B cell (primary cell): ENCODE measurements around the gene BTF3L4. TPM values are rescaled to one million over a fixed set of nuclear protein-coding genes. Genes with fewer than 3 reads are reported as not detected.
A peak's percentile ranks its signal among the peaks of the same experiment; 100 is the strongest.

ENCODE experiments used
- ATAC-seq: fragments of 200-7000 bp; cut with Tn5 transposase; one replicate; pipeline ENCODE4 v1.10.0; 2021; ENCODE audit warnings: low read depth, mild to moderate bottlenecking, moderate number of reproducible peaks, moderate library complexity
- CTCF ChIA-PET: fragments of 350-600 bp; sonication (Branson Sonifier 250); formaldehyde crosslinking; loops from one replicate; lab custom pipeline; 2021; ENCODE audit warnings: antibody characterized with exemption, inconsistent platforms; lab: Charles Lee
- POLR2A ChIA-PET: fragments of 350-600 bp; sonication (Branson Sonifier 250); formaldehyde crosslinking; loops from one replicate; lab custom pipeline; 2021; ENCODE audit warnings: antibody characterized with exemption; lab: Charles Lee
- DNase-seq: peaks from one replicate; pipeline ENCODE4 v3.0.0; 2013
- H2AFZ ChIP-seq: 2 replicates; pipeline ENCODE4 v1.6.1; 2012; ENCODE audit warnings: mild to moderate bottlenecking, low read depth, low read length; ENCODE audit not compliant: insufficient read depth, poor library complexity, severe bottlenecking
- H3K27ac ChIP-seq, 2 donors: 1 replicate in 1 of 2; 2 replicates in 1 of 2; pipeline ENCODE4 v1.5.1; 2012 to 2013; ENCODE audit warnings: low read length in 2 of 2, mild to moderate bottlenecking in 2 of 2, moderate library complexity in 1 of 2
- H3K27me3 ChIP-seq, 4 experiments: fragments of 200-600 bp in 1 of 4; sonication (generic) in 1 of 4; replicated peaks in 1 of 4; 1 replicate in 2 of 4; 2 replicates in 2 of 4; pipeline versions ENCODE4 v1.6.1 to v1.7.0; 2013 to 2016; ENCODE audit warnings: low read length in 3 of 4, mild to moderate bottlenecking in 2 of 4, mixed read lengths in 1 of 4, moderate library complexity in 1 of 4; ENCODE audit not compliant: insufficient read depth in 4 of 4, control insufficient read depth in 3 of 4; ENCODE audit errors: control extremely low read depth in 1 of 4
- H3K36me3 ChIP-seq, 2 experiments: replicated peaks in 1 of 2; 1 replicate in 1 of 2; 2 replicates in 1 of 2; pipeline versions ENCODE4 v1.6.1 to v1.7.1; 2013; ENCODE audit warnings: low read length in 1 of 2; ENCODE audit not compliant: insufficient read depth in 2 of 2, control insufficient read depth in 1 of 2; ENCODE audit errors: control extremely low read depth in 1 of 2, extremely low read depth in 1 of 2
- H3K4me1 ChIP-seq, 2 donors: fragments of 200-600 bp in 1 of 2; sonication (generic) in 1 of 2; 1 replicate in 1 of 2; 2 replicates in 1 of 2; pipeline versions ENCODE4 v1.5.1 to v1.6.1; 2013 to 2017; ENCODE audit warnings: low read length in 2 of 2; ENCODE audit not compliant: control insufficient read depth in 2 of 2, insufficient read depth in 2 of 2
- H3K4me2 ChIP-seq: replicated peaks from 2 replicates; pipeline ENCODE3; 2012; ENCODE audit warnings: mild to moderate bottlenecking, low read depth, low read length; ENCODE audit not compliant: poor library complexity, severe bottlenecking
- H3K4me3 ChIP-seq, 5 experiments: fragments of 200-600 bp in 1 of 5; sonication (generic) in 1 of 5; 1 replicate in 3 of 5; 2 replicates in 2 of 5; pipeline versions ENCODE4 v1.5.1 to v1.7.0; 2011 to 2016; ENCODE audit warnings: low read length in 4 of 5, mild to moderate bottlenecking in 4 of 5, low read depth in 2 of 5, control low read depth in 1 of 5, moderate library complexity in 1 of 5; ENCODE audit not compliant: insufficient read depth in 1 of 5; ENCODE audit errors: control extremely low read depth in 1 of 5, extremely low read depth in 1 of 5
- H3K79me2 ChIP-seq: fragments of 200-600 bp; sonication (generic); one replicate; pipeline ENCODE4 v1.6.0; 2016; ENCODE audit warnings: low read length; ENCODE audit not compliant: control insufficient read depth, insufficient read depth
- H3K9ac ChIP-seq: fragments of 200-600 bp; sonication (generic); 2 replicates; pipeline ENCODE4 v1.6.1; 2017; ENCODE audit warnings: mild to moderate bottlenecking, low read length, moderate library complexity
- H3K9me3 ChIP-seq, 3 donors: one replicate each; pipeline versions ENCODE4 v1.6.1 to v1.7.1; 2013; ENCODE audit warnings: low read length in 2 of 3; ENCODE audit not compliant: control insufficient read depth in 2 of 3, insufficient read depth in 1 of 3; ENCODE audit errors: control extremely low read depth in 1 of 3
- H4K20me1 ChIP-seq: 2 replicates; pipeline ENCODE4 v1.6.0; 2012; ENCODE audit warnings: mild to moderate bottlenecking, low read length; ENCODE audit not compliant: insufficient read depth, control insufficient read depth, poor library complexity, severe bottlenecking
- H3K27ac Mint-ChIP-seq: one replicate; pipeline ENCODE4 v1.8.0; 2021; ENCODE audit warnings: mixed read lengths
- H3K27me3 Mint-ChIP-seq: one replicate; pipeline ENCODE4 v1.8.0; 2021; ENCODE audit warnings: mixed read lengths
- H3K4me1 Mint-ChIP-seq: one replicate; pipeline ENCODE4 v1.8.0; 2021; ENCODE audit warnings: mixed read lengths
- H3K4me3 Mint-ChIP-seq: one replicate; pipeline ENCODE4 v1.8.0; 2021; ENCODE audit warnings: mixed read lengths
- H3K9me3 Mint-ChIP-seq: one replicate; pipeline ENCODE4 v1.8.0; 2022; ENCODE audit warnings: mixed read lengths; ENCODE audit not compliant: insufficient read depth
- CTCF ChIP-seq: fragments of 200-600 bp; IDR thresholded peaks from one replicate; pipeline ENCODE4 v1.8.0; 2022; ENCODE audit warnings: antibody characterized with exemption, mild to moderate bottlenecking
- EZH2 ChIP-seq: IDR thresholded peaks from 2 replicates; pipeline ENCODE4 v1.6.1; 2012; ENCODE audit warnings: borderline replicate concordance, low read depth, mild to moderate bottlenecking, moderate library complexity, low read length; ENCODE audit not compliant: insufficient read depth, poor library complexity, severe bottlenecking
- whole genome bisulfite sequencing: methylation state at CpG from one replicate; pipeline ENCODE4 v1.1.5; 2013; ENCODE audit warnings: missing lambda C conversion rate; ENCODE audit not compliant: insufficient coverage; 5-methylcytosine and 5-hydroxymethylcytosine counted together
- intact Hi-C: fragments of 100-400 bp; cut with micrococcal nuclease; formaldehyde crosslinking; loops from one replicate; pipeline ENCODE4 v1.10.0; 2022
- polyA minus RNA-seq: library from RNA; depleted of rRNA, polyadenylated mRNA; stranded (reverse); fragments of >200 nt; gene quantifications from 2 replicates; pipeline ENCODE4 v1.2.3, GENCODE V29; 2012
- polyA plus RNA-seq: library from polyadenylated mRNA; depleted of rRNA; stranded (reverse); fragments of >200 nt; gene quantifications from 2 replicates; pipeline ENCODE4 v1.2.3, GENCODE V29; 2012
- total RNA-seq, 2 donors: library from RNA; stranded (reverse); fragments of 120-200 nt in 1 of 2; gene quantifications; 1 replicate in 1 of 2; 2 replicates in 1 of 2; pipeline versions ENCODE4 v1.2.3 to v1.2.4, GENCODE V29; 2013 to 2022

BTF3L4 gene
- total RNA-seq = 32.7 and 33.8 TPM in 2 replicates
- 45.1 TPM for total RNA-seq (2013)
- 16.0 and 25.2 TPM in 2 replicates for polyA plus RNA-seq
- 9.5 and 16.0 TPM in 2 replicates for polyA minus RNA-seq

GRCh38 chr1:52056163-52056936, at the start of gene BTF3L4:
Gene BTF3L4 (plus strand): TSS chr1:52056295. CDS start chr1:52059848, 3,553 bp downstream.
- Histone ChIP-seq H3K4me2 (peak within 1 kb of the TSS; percentile 96), H3K27ac (peak within 1 kb of the TSS; percentile 85 to 92), H3K4me3 (peak within 1 kb of the TSS; percentile 73 to 99 (median 95)), H3K36me3 (peaks cover 0 to 28% of the 10 kb centered on the region in 2 experiments), H3K9me3 (no peaks in the 10 kb centered on the region), H2AFZ (peak within 1 kb of the TSS; percentile 88), H3K4me1 (peaks cover 25 to 31% of the 10 kb centered on the region in 2 donors), H3K27me3 (no peaks in the 10 kb centered on the region), H4K20me1 (peaks cover 25% of the 10 kb centered on the region), H3K79me2 (peaks cover 68% of the 10 kb centered on the region), H3K9ac (peak within 1 kb of the TSS; percentile 96)
- Mint-ChIP-seq H3K27me3 (no peaks in the 10 kb centered on the region), H3K27ac (peak within 1 kb of the TSS; percentile 97), H3K9me3 (no peaks in the 10 kb centered on the region), H3K4me3 (peak within 1 kb of the TSS; percentile 98), H3K4me1 (peaks cover 53% of the 10 kb centered on the region)
- TF ChIP-seq CTCF (peak; percentile 17), EZH2 (no peak)
- under 1% methylated on average over 52 of the region's 54 CpGs for WGBS
- POLR2A ChIA-PET = interaction anchor here (0.6 to 1.4 kb wide), 6 partner anchors 23 to 537 kb away, joined by 3 to 9 read pairs (median 4); partner anchors contain the start of genes EPS15, KTI12, ORC1 and PRPF38A
- peak; percentile 93 for DNase-seq
- peak; percentile 89 for ATAC-seq
- intact Hi-C loops = loop anchor here (1.0 to 10.0 kb wide), 11 partner anchors 23 to 1182 kb away; partner anchors contain the start of genes CC2D1B, ECHDC2, KTI12 and MAGOH
- CTCF ChIA-PET = interaction anchor here (0.7 to 1.8 kb wide), 3 partner anchors 25 to 643 kb away, joined by 3 to 5 read pairs (median 4); no protein-coding TSS in a partner anchor
